ENCODE data around the gene POU2F3. TPM values are rescaled to one million over a fixed set of nuclear protein-coding genes. Genes with fewer than 3 reads are reported as not detected.

Gene POU2F3
- polyA plus RNA-seq, 1 donor, result 1.5 TPM

DNA sequence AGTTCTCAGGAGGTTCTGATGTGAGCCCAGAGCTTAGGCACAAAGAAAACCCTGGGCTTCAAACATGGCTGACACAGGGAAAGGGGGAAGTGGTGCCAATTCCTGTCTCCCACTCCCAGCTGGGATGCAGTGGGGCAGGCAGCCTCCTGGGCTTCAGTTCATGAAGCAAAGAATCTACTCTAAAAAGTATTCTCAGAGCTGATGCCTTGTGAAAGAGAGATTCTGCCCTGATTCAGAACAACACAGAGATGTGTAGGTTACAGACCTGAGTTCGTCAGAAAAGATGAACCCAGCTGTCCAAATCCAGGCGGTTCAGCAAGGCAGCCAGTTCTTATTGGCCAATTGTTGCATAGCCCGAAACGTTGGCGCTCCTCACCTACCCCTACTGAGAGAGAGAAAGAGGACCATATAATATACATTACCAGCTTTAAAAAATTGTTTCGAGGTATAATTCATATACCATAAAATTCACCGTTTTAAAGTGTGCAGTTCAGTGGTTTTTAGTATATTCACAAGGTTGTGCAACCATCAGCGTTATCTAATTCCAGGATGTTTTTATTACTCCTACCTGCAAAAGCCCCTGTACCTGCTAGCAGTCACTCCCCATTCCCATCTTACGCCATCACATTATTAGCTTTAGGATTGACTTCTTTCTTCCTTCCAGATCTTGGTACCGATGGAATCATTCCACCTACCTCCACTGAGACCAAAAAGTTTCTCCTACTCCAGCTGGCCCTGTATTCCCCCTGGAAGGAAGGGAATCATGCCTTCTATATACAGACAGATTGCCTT, 77.9 kb downstream of the POU2F3 start:
- no peak overlapping the region for H3K27ac ChIP-seq (ENCODE audit: low read length)
- 30% methylated on average over 2 of the region's 10 CpGs for WGBS (ENCODE audit: insufficient coverage, low lambda C conversion rate)

DNA sequence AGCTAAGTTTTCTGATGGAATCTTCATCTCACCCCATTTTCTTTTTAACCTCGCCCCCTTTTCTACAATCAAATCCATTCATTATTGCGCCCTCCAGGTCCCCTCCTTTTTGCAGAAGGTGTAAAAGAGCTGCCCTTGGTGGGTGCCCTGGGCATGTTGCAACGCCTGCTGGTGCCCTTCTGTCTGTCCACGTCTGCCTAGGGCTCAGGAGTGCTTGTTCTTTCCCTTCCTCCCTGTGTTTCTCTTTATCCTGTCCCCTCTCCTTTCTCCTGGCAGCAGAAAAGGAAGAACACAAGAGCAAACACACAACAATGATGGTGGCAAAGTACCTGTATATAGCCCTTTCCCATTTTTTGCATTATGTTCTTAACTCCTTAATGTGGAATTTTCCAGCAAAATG, 79.0 kb downstream of the POU2F3 start:
- no peak overlapping the region for H3K27ac ChIP-seq (ENCODE audit: low read length)
- DNase-seq, result no peak
- H3K9me3 ChIP-seq (ENCODE audit: control insufficient read depth, low read depth, low read length), result no peaks in the 10 kb centered on the region
- H3K36me3 ChIP-seq (ENCODE audit: control insufficient read depth, insufficient read depth, low read length), result no peaks in the 10 kb centered on the region
- H3K4me3 ChIP-seq (ENCODE audit: low read length), result no peak overlapping the region
- H3K27me3 ChIP-seq (ENCODE audit: control insufficient read depth, insufficient read depth, low read length), result no peaks in the 10 kb centered on the region
- 94% methylated on average over 2 of the region's 4 CpGs for WGBS (ENCODE audit: insufficient coverage, low lambda C conversion rate)
- peaks cover 32% of the 10 kb centered on the region for H3K4me1 ChIP-seq (ENCODE audit: control insufficient read depth, insufficient read depth, low read length)

More for the DNA sequence above, 77.9 kb downstream of the POU2F3 start:
- Histone ChIP-seq H3K9me3 (ENCODE audit: control insufficient read depth, low read depth, low read length) (no peaks in the 10 kb centered on the region), H3K4me3 (ENCODE audit: low read length) (no peak overlapping the region), H3K27me3 (ENCODE audit: control insufficient read depth, insufficient read depth, low read length) (no peaks in the 10 kb centered on the region), H3K4me1 (ENCODE audit: control insufficient read depth, insufficient read depth, low read length) (peaks cover 32% of the 10 kb centered on the region), H3K36me3 (ENCODE audit: control insufficient read depth, insufficient read depth, low read length) (no peaks in the 10 kb centered on the region)
- peak; percentile 36 to 66 for DNase-seq

DNA sequence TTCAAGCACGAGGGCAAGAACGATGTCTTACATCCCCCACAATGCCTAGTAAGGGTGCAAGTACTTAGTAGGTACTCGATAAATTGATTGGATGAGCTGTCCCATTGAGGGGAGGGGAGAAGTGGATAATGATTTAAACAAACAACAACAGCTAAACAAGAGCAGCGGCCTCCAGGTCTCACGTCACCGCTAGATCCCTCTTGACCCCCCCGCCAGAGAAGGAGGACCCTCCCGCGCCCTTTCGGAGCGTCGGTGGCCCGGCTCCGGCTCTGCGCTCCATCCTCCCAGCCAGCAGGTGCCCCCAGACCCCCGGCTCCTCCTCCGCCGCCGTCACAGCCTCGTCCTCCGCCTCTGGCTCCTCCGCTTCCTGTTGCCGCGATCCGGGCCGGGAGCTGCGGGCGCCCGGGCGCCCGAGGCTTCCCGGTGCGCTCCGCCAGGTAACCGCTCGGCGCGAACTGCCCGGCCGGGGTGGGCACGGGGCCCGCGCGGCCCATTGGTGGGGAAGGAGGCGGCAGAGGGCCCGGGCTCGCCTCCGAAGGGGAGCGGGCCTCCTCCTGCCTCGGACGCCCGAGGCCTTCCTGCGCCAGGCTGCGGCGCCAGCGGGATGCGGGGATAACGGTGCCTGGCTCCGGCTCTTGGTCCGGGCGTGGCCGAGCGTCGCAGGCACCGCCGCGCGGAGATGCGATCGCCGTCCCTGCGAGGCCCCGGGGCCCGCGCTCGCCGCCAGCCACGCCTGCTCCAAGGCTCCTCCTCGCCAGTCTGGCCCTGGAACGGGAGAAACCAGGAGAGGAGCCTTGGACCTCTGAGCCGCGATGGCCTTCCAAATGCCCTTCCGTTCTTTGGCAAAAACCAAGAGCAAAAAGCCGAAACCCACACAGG, 85.2 kb downstream of the POU2F3 start, which contains the start of gene TLCD5:
TSS of gene TLCD5 (plus strand) at position 368 of the 879 bp plus-strand sequence. CDS start 2,143 bp downstream, outside the sequence.
- H3K27ac ChIP-seq (ENCODE audit: low read length), result peak within 1 kb of the TSS; percentile 22
- H3K27me3 ChIP-seq (ENCODE audit: control insufficient read depth, insufficient read depth, low read length), result no peaks in the 10 kb centered on the region
- 20% methylated on average over 1 of the region's 84 CpGs for WGBS (ENCODE audit: insufficient coverage, low lambda C conversion rate)
- H3K9me3 ChIP-seq (ENCODE audit: control insufficient read depth, low read depth, low read length), result no peaks in the 10 kb centered on the region
- peak; percentile 45 to 74 for DNase-seq
- H3K4me3 ChIP-seq (ENCODE audit: low read length), result peak within 1 kb of the TSS; percentile 23
- peaks cover 14% of the 10 kb centered on the region for H3K4me1 ChIP-seq (ENCODE audit: control insufficient read depth, insufficient read depth, low read length)
- peaks cover 4% of the 10 kb centered on the region for H3K36me3 ChIP-seq (ENCODE audit: control insufficient read depth, insufficient read depth, low read length)

DNA sequence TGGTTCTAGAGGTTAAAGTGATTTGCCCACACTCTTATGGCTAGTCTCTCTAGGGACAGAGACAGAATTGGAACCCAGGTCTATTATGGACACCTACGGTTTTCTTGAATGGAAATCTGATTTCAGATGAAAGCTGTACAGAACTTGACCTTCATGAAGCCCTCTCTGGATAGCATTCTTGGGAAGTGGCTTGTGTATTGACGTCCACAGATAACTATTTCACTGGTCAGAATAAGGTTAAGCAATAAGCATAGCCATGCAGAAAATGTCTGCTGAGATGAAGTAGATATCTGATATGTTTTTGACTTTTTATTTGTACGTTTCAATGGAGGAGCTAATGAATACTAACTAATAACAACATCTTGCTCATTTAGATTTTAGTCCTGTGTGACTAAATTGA, 86.3 kb downstream of the POU2F3 start:
- no peak for DNase-seq
- Histone ChIP-seq H3K27ac (ENCODE audit: low read length) (no peak overlapping the region), H3K9me3 (ENCODE audit: control insufficient read depth, low read depth, low read length) (no peaks in the 10 kb centered on the region), H3K27me3 (ENCODE audit: control insufficient read depth, insufficient read depth, low read length) (no peaks in the 10 kb centered on the region), H3K4me3 (ENCODE audit: low read length) (no peak overlapping the region), H3K4me1 (ENCODE audit: control insufficient read depth, insufficient read depth, low read length) (peaks cover 14% of the 10 kb centered on the region), H3K36me3 (ENCODE audit: control insufficient read depth, insufficient read depth, low read length) (peaks cover 9% of the 10 kb centered on the region)
- WGBS (ENCODE audit: insufficient coverage, low lambda C conversion rate), result no CpG with 5 or more reads among the region's 3 CpGs

DNA sequence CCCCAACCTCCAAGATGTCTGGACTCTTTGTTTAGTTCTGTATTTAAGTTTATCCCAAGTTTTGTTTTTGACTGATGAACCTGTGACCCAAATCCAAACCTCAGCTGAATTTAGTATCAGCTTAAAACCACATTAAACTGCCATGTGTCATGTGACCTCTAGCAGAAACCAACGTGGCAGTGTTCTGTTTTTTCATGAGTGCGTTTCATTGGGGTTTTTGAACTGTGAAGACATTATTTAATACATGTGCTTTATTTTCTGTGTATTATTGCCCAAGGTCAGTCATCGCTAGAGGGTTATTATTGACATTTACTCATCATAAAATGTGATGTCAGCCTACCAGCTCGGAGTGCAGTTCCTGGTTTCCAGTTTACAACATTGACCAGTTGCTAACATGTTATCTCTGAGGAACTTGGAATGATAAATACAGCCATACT, 86.9 kb downstream of the POU2F3 start:
- no peak overlapping the region for H3K4me3 ChIP-seq (ENCODE audit: low read length)
- no CpG with 5 or more reads among the region's 4 CpGs for WGBS (ENCODE audit: insufficient coverage, low lambda C conversion rate)
- peak overlapping the region; percentile 69 for H3K27ac ChIP-seq (ENCODE audit: low read length)
- no peaks in the 10 kb centered on the region for H3K9me3 ChIP-seq (ENCODE audit: control insufficient read depth, low read depth, low read length)
- H3K36me3 ChIP-seq (ENCODE audit: control insufficient read depth, insufficient read depth, low read length), result peaks cover 9% of the 10 kb centered on the region
- peak; percentile 70 to 83 for DNase-seq
- H3K4me1 ChIP-seq (ENCODE audit: control insufficient read depth, insufficient read depth, low read length), result peaks cover 14% of the 10 kb centered on the region
- no peaks in the 10 kb centered on the region for H3K27me3 ChIP-seq (ENCODE audit: control insufficient read depth, insufficient read depth, low read length)

DNA sequence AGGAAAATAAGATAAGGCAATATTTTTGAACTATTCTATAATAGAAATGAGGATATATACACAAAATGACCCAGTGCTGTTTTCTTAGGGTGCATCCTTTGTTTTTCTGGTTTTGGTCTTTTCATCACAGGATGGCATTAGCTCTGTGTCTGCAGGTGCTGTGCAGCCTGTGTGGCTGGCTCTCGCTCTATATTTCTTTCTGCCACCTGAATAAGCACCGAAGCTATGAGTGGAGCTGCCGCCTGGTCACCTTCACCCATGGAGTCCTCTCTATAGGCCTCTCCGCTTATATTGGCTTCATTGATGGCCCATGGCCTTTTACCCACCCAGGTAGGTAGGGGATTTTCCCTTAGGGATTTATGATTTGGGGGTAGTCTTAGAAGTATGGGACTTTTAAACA, 87.4 kb downstream of the POU2F3 start:
- H3K27me3 ChIP-seq (ENCODE audit: control insufficient read depth, insufficient read depth, low read length), result no peaks in the 10 kb centered on the region
- peak overlapping the region; percentile 69 for H3K27ac ChIP-seq (ENCODE audit: low read length)
- no CpG with 5 or more reads among the region's 4 CpGs for WGBS (ENCODE audit: insufficient coverage, low lambda C conversion rate)
- no peaks in the 10 kb centered on the region for H3K9me3 ChIP-seq (ENCODE audit: control insufficient read depth, low read depth, low read length)
- H3K36me3 ChIP-seq (ENCODE audit: control insufficient read depth, insufficient read depth, low read length), result peaks cover 9% of the 10 kb centered on the region
- DNase-seq, result no peak
- peaks cover 14% of the 10 kb centered on the region for H3K4me1 ChIP-seq (ENCODE audit: control insufficient read depth, insufficient read depth, low read length)
- H3K4me3 ChIP-seq (ENCODE audit: low read length), result no peak overlapping the region

DNA sequence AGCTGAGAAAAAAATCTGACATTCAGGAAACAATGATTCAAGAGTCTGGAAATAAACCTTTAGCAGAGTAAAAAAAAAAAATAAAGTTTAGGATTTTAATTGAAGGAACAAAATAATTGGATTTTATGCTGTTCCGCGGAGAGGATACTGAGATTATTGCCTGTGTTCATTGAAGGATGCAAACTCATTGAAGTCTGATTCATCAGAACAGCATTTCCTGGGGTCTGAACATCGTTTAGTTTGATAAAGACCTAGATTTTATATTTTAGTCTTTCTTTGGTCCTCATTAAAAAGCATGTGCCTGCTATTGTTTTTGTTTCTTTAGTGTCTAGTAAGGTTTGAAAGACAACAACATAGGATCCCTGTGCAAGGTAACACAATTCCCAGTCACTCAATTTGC, 89.6 kb downstream of the POU2F3 start:
- Histone ChIP-seq H3K4me1 (ENCODE audit: control insufficient read depth, insufficient read depth, low read length) (peaks cover 14% of the 10 kb centered on the region), H3K27me3 (ENCODE audit: control insufficient read depth, insufficient read depth, low read length) (no peaks in the 10 kb centered on the region), H3K36me3 (ENCODE audit: control insufficient read depth, insufficient read depth, low read length) (peaks cover 9% of the 10 kb centered on the region), H3K27ac (ENCODE audit: low read length) (no peak overlapping the region), H3K4me3 (ENCODE audit: low read length) (no peak overlapping the region), H3K9me3 (ENCODE audit: control insufficient read depth, low read depth, low read length) (no peaks in the 10 kb centered on the region)
- WGBS (ENCODE audit: insufficient coverage, low lambda C conversion rate), result 93% methylated on average over 3 of the region's 3 CpGs
- DNase-seq, result no peak

DNA sequence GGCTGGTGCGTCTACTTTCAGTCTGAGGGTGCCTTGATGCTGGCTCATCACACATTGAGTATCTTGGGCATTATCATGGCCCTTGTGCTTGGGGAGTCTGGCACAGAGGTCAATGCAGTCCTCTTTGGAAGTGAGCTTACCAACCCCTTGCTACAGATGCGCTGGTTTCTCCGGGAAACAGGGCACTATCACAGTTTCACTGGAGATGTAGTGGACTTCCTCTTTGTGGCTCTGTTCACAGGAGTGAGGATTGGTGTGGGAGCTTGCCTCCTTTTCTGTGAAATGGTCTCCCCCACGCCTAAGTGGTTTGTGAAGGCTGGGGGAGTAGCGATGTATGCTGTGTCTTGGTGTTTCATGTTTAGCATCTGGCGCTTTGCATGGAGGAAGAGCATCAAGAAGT, 90.1 kb downstream of the POU2F3 start:
- no CpG with 5 or more reads among the region's 6 CpGs for WGBS (ENCODE audit: insufficient coverage, low lambda C conversion rate)
- Histone ChIP-seq H3K4me1 (ENCODE audit: control insufficient read depth, insufficient read depth, low read length) (peaks cover 10% of the 10 kb centered on the region), H3K4me3 (ENCODE audit: low read length) (no peak overlapping the region), H3K27me3 (ENCODE audit: control insufficient read depth, insufficient read depth, low read length) (no peaks in the 10 kb centered on the region), H3K9me3 (ENCODE audit: control insufficient read depth, low read depth, low read length) (no peaks in the 10 kb centered on the region), H3K36me3 (ENCODE audit: control insufficient read depth, insufficient read depth, low read length) (peaks cover 9% of the 10 kb centered on the region), H3K27ac (ENCODE audit: low read length) (no peak overlapping the region)
- DNase-seq, result no peak

DNA sequence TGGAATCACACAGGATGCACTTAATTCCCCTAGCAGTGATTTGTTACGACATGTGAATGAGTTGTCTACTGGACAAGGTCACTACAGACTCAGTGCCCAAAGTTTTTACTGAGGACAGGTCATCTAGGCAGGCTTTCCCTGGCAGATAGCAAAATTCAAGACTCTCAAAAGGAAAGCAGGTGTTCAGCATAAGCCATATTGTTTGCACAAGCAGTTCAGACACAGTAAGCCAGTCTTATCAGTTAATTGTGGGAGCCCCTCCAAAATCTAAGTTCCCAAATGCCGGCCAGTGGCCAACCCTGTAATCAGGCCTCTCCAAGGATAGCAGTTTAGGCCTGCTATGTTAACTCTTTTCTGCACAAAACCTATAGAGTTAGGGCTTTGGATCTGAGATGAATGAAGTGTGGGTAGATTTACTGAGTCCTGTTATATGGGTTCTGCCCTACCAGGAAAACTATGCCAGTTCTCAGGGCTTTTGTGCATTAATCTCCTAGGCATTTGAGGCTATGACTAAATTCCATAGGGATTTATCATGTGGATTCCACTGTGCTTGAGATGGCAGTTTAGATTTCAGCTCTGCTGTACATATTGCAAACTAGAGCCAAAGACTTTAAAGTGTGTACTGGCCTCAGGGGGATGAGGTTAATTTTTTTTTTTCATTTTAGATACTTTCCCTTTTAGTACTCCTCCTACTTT, 91.5 kb downstream of the POU2F3 start:
- no peak overlapping the region for H3K27ac ChIP-seq (ENCODE audit: low read length)
- H3K27me3 ChIP-seq (ENCODE audit: control insufficient read depth, insufficient read depth, low read length), result no peaks in the 10 kb centered on the region
- H3K4me1 ChIP-seq (ENCODE audit: control insufficient read depth, insufficient read depth, low read length), result peaks cover 10% of the 10 kb centered on the region
- no peak for DNase-seq
- H3K36me3 ChIP-seq (ENCODE audit: control insufficient read depth, insufficient read depth, low read length), result peaks cover 9% of the 10 kb centered on the region
- no peaks in the 10 kb centered on the region for H3K9me3 ChIP-seq (ENCODE audit: control insufficient read depth, low read depth, low read length)
- WGBS (ENCODE audit: insufficient coverage, low lambda C conversion rate), result no CpG with 5 or more reads among the region's 2 CpGs
- H3K4me3 ChIP-seq (ENCODE audit: low read length), result no peak overlapping the region

Measured in large intestine (tissue), 3 donors.